ENCODE measurements around the gene PXMP4.

DNA sequence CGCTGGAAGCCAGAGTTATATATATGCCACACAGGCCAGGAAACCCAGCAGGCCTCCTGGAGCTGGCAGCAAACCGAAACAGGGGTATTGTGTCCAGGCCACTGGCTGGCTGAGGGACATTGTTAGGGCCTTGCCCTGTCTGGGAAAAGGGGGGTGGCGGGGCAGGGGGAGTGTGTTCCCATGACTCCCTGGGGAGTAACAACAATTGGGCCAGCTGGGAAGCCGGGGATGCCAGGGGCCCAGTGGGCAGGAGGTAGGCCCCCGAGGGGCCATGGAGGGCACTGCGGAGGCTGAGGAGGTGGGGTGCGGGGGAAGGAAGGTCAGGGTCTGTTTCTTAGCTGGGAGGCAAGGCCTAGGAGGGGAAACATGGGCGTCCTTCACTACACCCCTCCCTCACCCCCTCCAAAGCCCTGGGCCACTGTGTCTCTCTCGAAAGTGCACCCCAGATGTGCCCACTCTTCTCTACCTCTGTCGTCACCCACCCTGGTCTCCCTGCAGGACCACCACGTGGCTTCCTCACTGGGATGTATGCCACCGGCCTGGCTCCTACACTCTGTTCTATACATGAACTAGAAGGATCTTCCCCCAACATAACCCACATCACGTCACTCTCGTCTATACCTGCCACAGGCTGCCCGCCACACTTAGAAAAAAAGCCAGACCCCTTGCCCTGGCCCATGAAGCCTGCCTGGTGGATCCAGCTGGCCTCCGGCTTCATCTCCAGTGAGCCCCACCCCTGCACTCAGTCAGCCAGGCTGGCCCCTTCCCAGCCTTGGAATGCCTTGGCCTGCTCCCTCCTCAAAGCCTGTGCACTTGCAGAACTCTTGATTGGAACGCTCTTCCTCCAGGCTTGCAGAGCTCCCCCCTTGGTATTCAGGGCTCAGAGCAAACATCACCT is 26.1 kb downstream of the PXMP4 start:
- TF ChIP-seq CTCF (IDR thresholded peaks at IDR 0.05) (no peak), SIN3A (IDR thresholded peaks at IDR 0.05; ENCODE audit: borderline replicate concordance, insufficient read depth, low read depth, low read length) (no peak)
